NCI-H1092 treated with DMSO at 0.1 percent for 48 hours (cell line): ENCODE data around the gene LRIG2.
A peak's percentile ranks its signal among the peaks of the same experiment; 100 is the strongest.
"Not testable (repeated sequence)": the region's sequence is repeated elsewhere in the genome, so short reads cannot be mapped to it uniquely, and the experiment has no call there.

Experiments
- DNase-seq: peaks from one replicate; lab custom pipeline; 2025; lab: John Stamatoyannopoulos, UW

LRIG2 gene

DNA sequence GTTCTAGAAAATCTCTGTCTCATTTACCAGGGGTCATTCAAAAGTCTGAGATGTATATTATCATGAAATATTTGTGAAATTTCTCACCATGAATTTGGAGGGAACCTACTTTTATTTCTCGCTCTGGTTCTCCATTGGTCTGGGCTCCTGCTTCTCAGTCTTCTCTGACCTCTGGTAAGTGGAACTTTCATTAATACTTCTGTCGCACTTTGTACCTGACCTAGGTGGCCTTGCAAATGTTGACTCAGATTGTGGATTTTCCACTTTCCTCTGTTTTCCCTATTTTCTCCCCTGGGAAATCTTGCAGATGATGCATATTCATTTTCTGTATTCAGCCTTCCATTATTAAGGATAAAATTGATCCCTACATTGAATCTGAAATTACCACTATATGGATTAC is 53.2 kb downstream of the LRIG2 start:
- no peak for DNase-seq

DNA sequence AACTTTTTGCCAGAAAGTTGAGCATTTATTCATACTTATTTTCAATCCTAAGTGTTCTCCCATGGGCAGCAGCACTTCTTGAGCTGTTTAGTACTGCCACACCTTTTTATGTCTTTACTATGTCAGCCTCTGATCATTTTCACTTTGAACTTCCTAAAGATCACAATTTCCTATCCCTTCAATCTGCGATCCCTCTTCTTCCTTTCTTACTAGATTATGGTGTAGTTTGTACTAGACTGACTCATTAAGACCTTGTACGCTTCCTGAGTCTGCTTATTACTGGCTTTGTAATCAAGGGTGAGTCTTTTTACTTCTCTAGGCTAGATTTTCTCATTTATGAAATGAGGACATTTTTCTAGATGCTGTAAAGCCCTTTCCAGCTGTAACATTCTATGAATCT is 55.1 kb downstream of the LRIG2 start:
- DNase-seq, result no peak

- no peak for DNase-seq
Measured at GRCh38 chr1:113129529-113130185, 56.7 kb downstream of the LRIG2 start.

- DNase-seq, result no peak
Measured at GRCh38 chr1:113133038-113133437, 60.0 kb downstream of the LRIG2 start.

GRCh38 chr1:113133759-113134158 is 60.8 kb downstream of the LRIG2 start:
- no peak for DNase-seq

- no peak for DNase-seq
Measured at GRCh38 chr1:113135460-113135859, 62.5 kb downstream of the LRIG2 start.

- no peak for DNase-seq
Measured at GRCh38 chr1:113136476-113136875, 63.5 kb downstream of the LRIG2 start.

GRCh38 chr1:113137563-113137962 is 64.6 kb downstream of the LRIG2 start:
- DNase-seq, result no peak

DNA sequence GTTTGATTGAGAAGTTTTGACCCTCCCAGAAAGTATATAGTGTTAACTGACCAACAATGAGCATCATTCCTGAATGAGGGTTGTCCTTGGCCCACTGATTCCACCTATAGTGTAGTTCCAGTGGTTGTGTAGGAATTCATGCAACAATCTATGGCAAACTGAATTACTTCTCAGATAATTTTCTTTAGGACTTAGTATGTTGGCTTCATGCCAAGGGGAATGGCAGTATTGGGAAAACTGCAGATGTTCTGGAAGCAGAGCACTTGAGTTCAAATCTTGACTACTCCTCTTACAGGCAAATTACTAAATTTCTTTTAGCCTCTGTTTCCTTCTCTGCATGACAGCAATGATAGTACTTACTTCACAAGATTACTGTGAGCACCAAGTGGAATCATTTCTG is 65.8 kb downstream of the LRIG2 start:
- DNase-seq, result no peak

DNA sequence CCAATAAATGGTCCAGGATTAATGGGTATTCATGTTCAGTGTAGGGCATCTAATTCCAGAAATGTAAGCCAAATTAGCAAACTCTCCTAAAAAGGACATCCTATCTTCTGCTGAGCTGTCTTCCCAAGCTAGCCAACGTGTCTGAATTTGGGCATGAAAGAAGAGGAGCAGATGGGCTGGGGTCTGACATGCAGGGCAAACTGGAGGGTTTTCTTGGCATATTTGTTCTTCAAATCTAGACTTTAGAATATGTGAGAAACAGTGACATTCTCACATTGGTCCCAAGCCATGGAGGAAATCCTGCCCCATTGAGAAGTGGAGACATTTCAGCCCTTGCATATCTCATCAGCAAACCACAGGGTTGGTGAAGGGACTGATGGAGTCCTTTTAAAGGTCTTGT is 67.2 kb downstream of the LRIG2 start:
- DNase-seq, result no peak

GRCh38 chr1:113140588-113141446 is 67.8 kb downstream of the LRIG2 start:
- peak; percentile 54 for DNase-seq

GRCh38 chr1:113141650-113142473 is 68.9 kb downstream of the LRIG2 start:
- no peak for DNase-seq

DNA sequence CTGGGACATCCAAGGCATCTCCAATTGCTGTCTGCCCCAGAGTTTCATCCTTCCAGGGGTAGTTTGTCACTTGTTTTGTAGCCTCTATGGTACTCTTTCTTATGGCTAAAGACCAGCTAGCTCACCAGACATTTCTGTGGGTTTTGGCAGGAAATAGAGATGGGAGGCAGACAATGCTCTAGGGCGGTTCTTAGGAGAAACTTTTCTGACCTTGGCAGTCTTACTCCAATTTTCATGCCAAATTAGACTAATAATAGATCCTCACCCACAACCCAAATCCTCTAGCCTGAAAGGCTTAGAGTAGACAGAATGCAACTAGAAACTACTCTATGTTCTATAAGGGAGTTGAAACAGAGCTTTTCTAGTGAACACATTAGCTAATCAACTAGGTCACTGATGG is 69.8 kb downstream of the LRIG2 start:
- DNase-seq, result no peak

- DNase-seq, result no peak
Measured at GRCh38 chr1:113146242-113147072, 73.5 kb downstream of the LRIG2 start.

DNA sequence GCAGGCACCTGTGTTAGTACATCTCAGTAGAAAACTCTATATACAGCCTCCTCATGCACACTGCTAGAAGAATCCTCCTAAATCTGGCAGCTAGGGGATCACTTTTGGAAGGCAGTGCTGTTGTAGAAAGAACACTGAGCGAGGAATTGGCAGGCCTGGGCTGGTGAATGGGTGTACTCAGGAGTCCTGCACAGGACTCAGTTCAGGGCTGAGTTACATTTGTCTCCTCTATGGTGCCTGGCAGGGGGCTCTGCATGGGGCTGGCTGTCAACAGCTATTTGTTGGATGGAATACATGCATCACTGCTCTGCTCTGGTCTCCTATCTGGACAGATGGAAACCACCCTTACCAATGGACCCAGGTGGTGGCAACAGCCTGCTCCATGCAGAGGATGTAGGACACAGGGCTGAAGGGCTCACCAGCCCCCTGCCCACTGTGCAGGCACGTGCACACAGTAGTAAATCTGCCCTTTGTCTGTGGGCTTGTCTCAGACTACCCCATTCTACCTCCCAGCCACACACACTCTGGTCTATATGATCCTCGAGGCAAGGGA is 74.2 kb downstream of the LRIG2 start:
- DNase-seq, result no peak

DNA sequence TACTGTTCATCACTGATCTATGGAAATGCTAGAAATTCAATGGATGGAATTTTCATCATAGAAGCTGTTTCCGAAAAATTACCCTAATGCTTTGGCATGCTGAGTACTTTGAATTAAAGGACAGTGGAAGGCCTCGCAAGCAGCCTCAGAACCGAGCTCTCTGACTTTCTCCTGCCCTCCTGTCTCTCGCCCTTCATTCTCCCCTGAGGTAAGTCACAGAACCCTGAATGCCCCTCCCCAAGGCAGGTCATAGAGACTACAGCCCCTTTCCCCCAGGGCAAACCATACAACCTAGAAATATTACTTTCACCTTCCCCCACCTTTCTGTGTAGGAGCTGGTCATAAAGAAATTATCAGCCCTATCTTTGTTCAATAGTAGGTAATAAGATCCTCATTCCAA is 74.8 kb downstream of the LRIG2 start:
- DNase-seq, result no peak

GRCh38 chr1:113150494-113150893 is 77.5 kb downstream of the LRIG2 start:
- not testable (repeated sequence) for DNase-seq

GRCh38 chr1:113153116-113153803 is 80.3 kb downstream of the LRIG2 start:
- no peak for DNase-seq

GRCh38 chr1:113156368-113156767 is 83.4 kb downstream of the LRIG2 start:
- no peak for DNase-seq

- DNase-seq, result not testable (repeated sequence)
Measured at GRCh38 chr1:113158743-113159142, 85.7 kb downstream of the LRIG2 start.

GRCh38 chr1:113166473-113166872 is 93.5 kb downstream of the LRIG2 start:
- DNase-seq, result no peak
